Natural killer cell (primary cell): ENCODE measurements around the gene TUBE1. TPM values are rescaled to one million over a fixed set of nuclear protein-coding genes. Genes with fewer than 3 reads are reported as not detected.

ENCODE experiments used
- ATAC-seq, 3 donors: fragments of 150-1000 bp in 2 of 3; fragments of 200-7000 bp in 1 of 3; cut with Tn5 transposase; 1 replicate in 1 of 3; 2 replicates in 2 of 3; pipeline ENCODE4 v1.10.0; 2021; ENCODE audit warnings: mild to moderate bottlenecking in 2 of 3, moderate library complexity in 2 of 3
- DNase-seq, 2 donors: peaks; one replicate each; pipeline versions ENCODE4 v3.0.0 to v3.0.0-alpha.2; 2013 to 2021; ENCODE audit warnings: mixed read lengths in 1 of 2
- H3K27ac ChIP-seq: one replicate; pipeline ENCODE4 v1.5.1; 2013; ENCODE audit warnings: mild to moderate bottlenecking, low read length
- H3K27me3 ChIP-seq: one replicate; pipeline ENCODE4 v1.6.1; 2013; ENCODE audit warnings: low read length; ENCODE audit not compliant: control insufficient read depth, insufficient read depth
- H3K36me3 ChIP-seq: one replicate; pipeline ENCODE4 v1.6.1; 2013; ENCODE audit warnings: low read length; ENCODE audit not compliant: control insufficient read depth, insufficient read depth
- H3K4me1 ChIP-seq: one replicate; pipeline ENCODE4 v1.6.1; 2013; ENCODE audit warnings: low read length; ENCODE audit not compliant: control insufficient read depth, insufficient read depth
- H3K4me3 ChIP-seq: one replicate; pipeline ENCODE4 v1.5.1; 2013; ENCODE audit warnings: low read length
- H3K9me3 ChIP-seq: one replicate; pipeline ENCODE4 v1.6.1; 2013; ENCODE audit warnings: low read length; ENCODE audit not compliant: control insufficient read depth, insufficient read depth
- H3K27ac Mint-ChIP-seq, 2 donors: one replicate each; pipeline ENCODE4 v1.8.0; 2022; ENCODE audit warnings: mild to moderate bottlenecking in 2 of 2, mixed read lengths in 2 of 2, moderate library complexity in 1 of 2
- H3K27me3 Mint-ChIP-seq, 2 donors: one replicate each; pipeline ENCODE4 v1.8.0; 2022; ENCODE audit warnings: low read depth in 2 of 2, mixed read lengths in 2 of 2
- H3K36me3 Mint-ChIP-seq: one replicate; pipeline ENCODE4 v1.8.0; 2022; ENCODE audit warnings: mixed read lengths
- H3K4me1 Mint-ChIP-seq, 2 donors: one replicate each; pipeline ENCODE4 v1.8.0; 2022; ENCODE audit warnings: mixed read lengths in 2 of 2
- H3K4me3 Mint-ChIP-seq: one replicate; pipeline ENCODE4 v1.8.0; 2022; ENCODE audit warnings: mild to moderate bottlenecking, moderate library complexity, mixed read lengths
- H3K9me3 Mint-ChIP-seq, 2 donors: one replicate each; pipeline ENCODE4 v1.8.0; 2022; ENCODE audit warnings: mixed read lengths in 2 of 2
- WGBS: methylation state at CpG from one replicate; pipeline ENCODE4 v1.1.7; 2013; ENCODE audit warnings: missing lambda C conversion rate; ENCODE audit not compliant: insufficient coverage; 5-methylcytosine and 5-hydroxymethylcytosine counted together
- intact Hi-C: fragments of 100-400 bp; cut with micrococcal nuclease; formaldehyde crosslinking; loops from one replicate; pipeline ENCODE4 v1.14.2; 2022
- total RNA-seq, 4 donors: library from RNA; stranded (reverse); fragments of 120-200 nt in 1 of 4; gene quantifications; one replicate each; pipeline versions ENCODE4 v1.2.3 to v1.2.4, GENCODE V29; 2013 to 2022
- TF ChIP-seq, protein P1 (sequence below): fragments of 200-600 bp; IDR thresholded peaks from one replicate; pipeline ENCODE4 v1.8.0; 2022; ENCODE audit warnings: antibody characterized with exemption

The TUBE1 gene
- total RNA-seq, 3 donors from 2014 or later (not counting 1 experiment from before 2014, with no cell fraction given), result 15.6 to 31.2 (median 23.7) TPM

DNA sequence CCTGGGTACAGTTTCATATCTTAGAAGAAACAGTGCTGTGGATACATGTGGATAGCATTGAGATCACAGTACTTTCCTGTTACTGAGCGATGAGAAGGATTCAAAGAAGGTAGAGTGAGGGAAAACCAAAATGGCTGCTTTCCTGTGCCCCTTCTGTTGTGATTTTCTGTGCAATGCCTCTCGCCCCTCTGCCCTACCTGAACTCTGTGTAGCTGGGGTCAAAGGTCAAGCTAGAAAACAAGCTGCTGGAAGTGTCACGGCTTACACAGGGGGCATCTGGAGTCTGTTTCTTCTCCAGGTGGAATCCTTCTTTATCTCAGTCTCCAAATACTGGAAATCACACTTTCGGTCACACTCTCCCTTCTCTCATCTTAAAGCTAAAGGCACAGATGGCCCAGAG, 60.3 kb downstream of the TUBE1 start:
- no peak for ATAC-seq
- DNase-seq, result no peak
- Mint-ChIP-seq H3K27me3 (no peaks in the 10 kb centered on the region), H3K36me3 (no peaks in the 10 kb centered on the region), H3K9me3 (peaks cover 0 to 2% of the 10 kb centered on the region in 2 donors), H3K4me1 (peaks cover 27 to 39% of the 10 kb centered on the region in 2 donors), H3K27ac (peak overlapping the region; percentile 76 to 78), H3K4me3 (no peak overlapping the region)
- Histone ChIP-seq H3K36me3 (no peaks in the 10 kb centered on the region), H3K4me1 (peaks cover 24% of the 10 kb centered on the region), H3K27me3 (no peaks in the 10 kb centered on the region), H3K9me3 (peaks cover 5% of the 10 kb centered on the region), H3K27ac (peak overlapping the region; percentile 73), H3K4me3 (no peak overlapping the region)
- intact Hi-C loops, result no loop called here
- TF ChIP-seq, protein P1, sequence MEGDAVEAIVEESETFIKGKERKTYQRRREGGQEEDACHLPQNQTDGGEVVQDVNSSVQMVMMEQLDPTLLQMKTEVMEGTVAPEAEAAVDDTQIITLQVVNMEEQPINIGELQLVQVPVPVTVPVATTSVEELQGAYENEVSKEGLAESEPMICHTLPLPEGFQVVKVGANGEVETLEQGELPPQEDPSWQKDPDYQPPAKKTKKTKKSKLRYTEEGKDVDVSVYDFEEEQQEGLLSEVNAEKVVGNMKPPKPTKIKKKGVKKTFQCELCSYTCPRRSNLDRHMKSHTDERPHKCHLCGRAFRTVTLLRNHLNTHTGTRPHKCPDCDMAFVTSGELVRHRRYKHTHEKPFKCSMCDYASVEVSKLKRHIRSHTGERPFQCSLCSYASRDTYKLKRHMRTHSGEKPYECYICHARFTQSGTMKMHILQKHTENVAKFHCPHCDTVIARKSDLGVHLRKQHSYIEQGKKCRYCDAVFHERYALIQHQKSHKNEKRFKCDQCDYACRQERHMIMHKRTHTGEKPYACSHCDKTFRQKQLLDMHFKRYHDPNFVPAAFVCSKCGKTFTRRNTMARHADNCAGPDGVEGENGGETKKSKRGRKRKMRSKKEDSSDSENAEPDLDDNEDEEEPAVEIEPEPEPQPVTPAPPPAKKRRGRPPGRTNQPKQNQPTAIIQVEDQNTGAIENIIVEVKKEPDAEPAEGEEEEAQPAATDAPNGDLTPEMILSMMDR, result no peak
- WGBS, result 93% methylated on average over 4 of the region's 4 CpGs

DNA sequence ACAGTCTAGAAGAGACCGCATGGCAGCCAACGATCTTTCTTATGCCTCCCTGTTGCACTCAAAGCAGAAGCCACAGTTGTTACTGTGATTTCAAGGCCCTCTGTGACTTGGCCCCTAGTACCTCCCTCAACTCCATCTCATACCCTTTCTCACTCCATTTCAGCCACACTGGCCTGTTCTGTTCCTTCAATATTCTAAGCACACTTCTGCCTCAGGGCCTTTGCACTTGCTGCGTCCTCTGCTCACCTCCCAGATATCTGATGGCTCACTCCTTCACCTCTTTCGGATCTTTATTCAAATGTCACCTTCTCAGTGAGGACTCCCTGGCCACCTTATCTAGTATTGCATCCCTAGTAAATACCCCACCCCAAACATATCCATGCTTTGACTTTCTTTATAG, 62.8 kb downstream of the TUBE1 start:
- peaks cover 0 to 2% of the 10 kb centered on the region in 2 donors for H3K9me3 Mint-ChIP-seq
- TF ChIP-seq, protein P1, result no peak
- no peaks in the 10 kb centered on the region for H3K36me3 Mint-ChIP-seq
- peaks cover under 1 to 2% of the 10 kb centered on the region in 2 donors for H3K27me3 Mint-ChIP-seq
- H3K4me3 Mint-ChIP-seq, result no peak overlapping the region
- H3K4me1 ChIP-seq, result peaks cover 24% of the 10 kb centered on the region
- DNase-seq (no peak), ATAC-seq (no peak)
- no peaks in the 10 kb centered on the region for H3K27me3 ChIP-seq
- no peak overlapping the region for H3K4me3 ChIP-seq
- no peak overlapping the region for H3K27ac ChIP-seq
- H3K4me1 Mint-ChIP-seq, result peaks cover 25 to 40% of the 10 kb centered on the region in 2 donors
- H3K9me3 ChIP-seq, result peaks cover 5% of the 10 kb centered on the region
- WGBS, result 97% methylated on average over 4 of the region's 4 CpGs
- no peak overlapping the region for H3K27ac Mint-ChIP-seq
- intact Hi-C loops, result no loop called here
- H3K36me3 ChIP-seq, result no peaks in the 10 kb centered on the region

DNA sequence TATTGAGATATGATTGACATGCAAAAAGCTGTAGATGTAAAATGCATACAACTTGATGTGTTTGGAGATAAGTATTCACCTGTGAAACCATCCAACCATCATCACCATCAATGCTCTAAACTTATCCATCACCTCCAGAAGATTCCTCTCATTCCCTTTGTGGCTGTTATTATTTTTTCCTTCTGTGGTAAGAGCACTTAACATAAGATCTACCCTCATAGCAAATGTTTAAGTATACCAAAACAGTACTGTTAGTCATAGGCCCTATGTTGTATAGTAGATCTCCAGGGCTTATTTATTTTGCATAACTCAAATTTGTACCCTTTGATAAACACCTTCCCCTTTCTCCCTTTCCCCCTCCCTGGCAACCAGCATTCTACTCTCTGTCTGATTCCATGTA, 64.5 kb downstream of the TUBE1 start:
- Histone ChIP-seq H3K27me3 (no peaks in the 10 kb centered on the region), H3K36me3 (no peaks in the 10 kb centered on the region), H3K4me3 (no peak overlapping the region), H3K4me1 (peaks cover 11% of the 10 kb centered on the region), H3K27ac (no peak overlapping the region), H3K9me3 (peaks cover 5% of the 10 kb centered on the region)
- no peak overlapping the region for H3K4me3 Mint-ChIP-seq
- peaks cover 0 to 2% of the 10 kb centered on the region in 2 donors for H3K9me3 Mint-ChIP-seq
- H3K36me3 Mint-ChIP-seq, result no peaks in the 10 kb centered on the region
- TF ChIP-seq, protein P1, result no peak
- ATAC-seq, result no peak
- intact Hi-C loops, result no loop called here
- H3K4me1 Mint-ChIP-seq, result peaks cover 9 to 23% of the 10 kb centered on the region in 2 donors
- DNase-seq, result no peak
- H3K27me3 Mint-ChIP-seq, result peaks cover 3 to 5% of the 10 kb centered on the region in 2 donors
- no peak overlapping the region for H3K27ac Mint-ChIP-seq

DNA sequence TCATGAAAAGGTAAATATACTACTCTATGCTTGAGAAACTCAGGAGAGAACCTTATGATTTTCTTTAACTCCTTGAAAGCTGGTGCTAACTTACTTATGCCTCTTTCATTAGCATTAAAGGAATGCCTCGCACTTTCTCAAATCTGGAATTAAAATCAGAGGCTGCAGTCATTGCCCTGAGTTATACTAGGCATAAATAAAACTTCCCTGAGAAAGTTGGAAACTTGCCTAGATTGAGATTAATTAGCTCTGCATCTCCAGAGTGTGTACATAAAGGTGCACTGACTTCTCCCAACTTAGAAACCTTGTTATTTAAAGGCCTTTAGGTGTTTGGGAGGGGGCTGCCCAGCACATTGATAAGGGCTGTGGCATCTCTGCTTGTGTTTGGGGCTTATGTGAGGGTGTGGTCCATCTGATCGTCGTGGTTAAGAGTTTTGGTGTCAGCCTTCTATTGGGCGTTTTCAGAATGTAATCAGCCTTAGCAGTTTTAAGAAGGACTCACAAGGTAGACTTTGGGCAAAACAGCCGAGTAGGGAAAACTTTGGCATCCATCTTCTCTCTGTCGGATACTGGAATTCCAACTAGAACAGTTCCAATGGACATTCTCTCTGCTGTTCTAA, 65.5 kb downstream of the TUBE1 start:
- Mint-ChIP-seq H3K36me3 (no peaks in the 10 kb centered on the region), H3K27me3 (peaks cover 3 to 5% of the 10 kb centered on the region in 2 donors), H3K9me3 (peaks cover 0 to 2% of the 10 kb centered on the region in 2 donors), H3K4me3 (no peak overlapping the region), H3K4me1 (peaks cover 0 to 14% of the 10 kb centered on the region in 2 donors), H3K27ac (no peak overlapping the region)
- Histone ChIP-seq H3K36me3 (no peaks in the 10 kb centered on the region), H3K9me3 (peaks cover 5% of the 10 kb centered on the region), H3K27me3 (no peaks in the 10 kb centered on the region), H3K4me1 (peaks cover 3% of the 10 kb centered on the region), H3K27ac (no peak overlapping the region), H3K4me3 (no peak overlapping the region)
- intact Hi-C loops, result no loop called here
- TF ChIP-seq, protein P1, result no peak
- no peak for DNase-seq
- ATAC-seq, result no peak
- WGBS, result 75% methylated on average over 6 of the region's 6 CpGs
